Caco-2 (cell line): ENCODE results near the gene KRTAP5-9. TPM values are rescaled to one million over a fixed set of nuclear protein-coding genes. Genes with fewer than 3 reads are reported as not detected.

Source experiments
- BruUV-seq: library from RNA; stranded (reverse); fragments of 400-500 nt; replicated peaks from 2 replicates; lab custom pipeline; 2021; lab: Mats Ljungman, UMichigan
- CTCF ChIA-PET: fragments of 300-600 bp; sonication (Branson Sonifier 250); formaldehyde crosslinking; loops from one replicate; lab custom pipeline; 2022; ENCODE audit warnings: antibody characterized with exemption; lab: Charles Lee
- POLR2A ChIA-PET: fragments of 300-600 bp; sonication (Branson Sonifier 250); formaldehyde crosslinking; loops from one replicate; lab custom pipeline; 2022; ENCODE audit warnings: antibody characterized with exemption; lab: Charles Lee
- DNase-seq, 2 experiments: peaks; one replicate each; pipeline versions ENCODE4 v3.0.0 to v3.0.0-alpha.2; 2020 to 2022
- H3K27me3 ChIP-seq: replicated peaks from 2 replicates; pipeline ENCODE4 v1.6.0; 2011; ENCODE audit warnings: low read length; ENCODE audit not compliant: control insufficient read depth, insufficient read depth
- H3K36me3 ChIP-seq: 2 replicates; pipeline ENCODE4 v1.5.1; 2011; ENCODE audit warnings: low read length; ENCODE audit not compliant: control insufficient read depth, insufficient read depth
- H3K4me1 ChIP-seq: fragments of 250-450 bp; sonication (Bioruptor Pico); 2 replicates; pipeline ENCODE4 v1.5.1; 2020; ENCODE audit warnings: mild to moderate bottlenecking
- H3K4me3 ChIP-seq: 2 replicates; pipeline ENCODE4 v1.5.1; 2011; ENCODE audit warnings: low read depth, mild to moderate bottlenecking, control low read depth, low read length
- H3K9me3 ChIP-seq: fragments of 250-450 bp; sonication (Bioruptor Pico); 2 replicates; pipeline ENCODE4 v1.5.1; 2020; ENCODE audit warnings: mild to moderate bottlenecking, moderate library complexity
- H3K27ac Mint-ChIP-seq: one replicate; pipeline ENCODE4 v1.8.0; 2022; ENCODE audit warnings: mixed read lengths; ENCODE audit not compliant: unreplicated experiment
- H3K27me3 Mint-ChIP-seq: one replicate; pipeline ENCODE4 v1.8.0; 2022; ENCODE audit warnings: mixed read lengths; ENCODE audit not compliant: insufficient read depth, unreplicated experiment
- H3K36me3 Mint-ChIP-seq: one replicate; pipeline ENCODE4 v1.8.0; 2022; ENCODE audit warnings: mild to moderate bottlenecking, mixed read lengths; ENCODE audit not compliant: insufficient read depth, unreplicated experiment
- H3K4me1 Mint-ChIP-seq: one replicate; pipeline ENCODE4 v1.8.0; 2022; ENCODE audit warnings: low read depth, mixed read lengths; ENCODE audit not compliant: unreplicated experiment
- H3K4me3 Mint-ChIP-seq: one replicate; pipeline ENCODE4 v1.8.0; 2022; ENCODE audit warnings: mild to moderate bottlenecking, moderate library complexity, mixed read lengths; ENCODE audit not compliant: unreplicated experiment
- H3K9me3 Mint-ChIP-seq: one replicate; pipeline ENCODE4 v1.8.0; 2022; ENCODE audit warnings: mixed read lengths; ENCODE audit not compliant: unreplicated experiment
- intact Hi-C: fragments of 100-400 bp; cut with micrococcal nuclease; formaldehyde crosslinking; loops from one replicate; pipeline ENCODE4 v1.10.0; 2022; ENCODE audit not compliant: unreplicated experiment
- total RNA-seq: library from RNA; stranded (reverse); gene quantifications from 2 replicates; pipeline ENCODE4 v1.2.3, GENCODE V29; 2022
- TF ChIP-seq, protein P1 (sequence below), 2 experiments: fragments of 200-600 bp in 1 of 2; IDR thresholded peaks; 1 replicate in 1 of 2; 2 replicates in 1 of 2; pipeline versions ENCODE4 v1.5.1 to v1.8.0; 2011 to 2022; ENCODE audit warnings: antibody characterized with exemption in 1 of 2, control low read depth in 1 of 2, inconsistent platforms in 1 of 2, low read depth in 1 of 2, low read length in 1 of 2, mild to moderate bottlenecking in 1 of 2, moderate library complexity in 1 of 2; ENCODE audit not compliant: insufficient read depth in 1 of 2, severe bottlenecking in 1 of 2, unreplicated experiment in 1 of 2

Gene KRTAP5-9
- total RNA-seq, 1 experiment from 2014 or later = not detected

DNA sequence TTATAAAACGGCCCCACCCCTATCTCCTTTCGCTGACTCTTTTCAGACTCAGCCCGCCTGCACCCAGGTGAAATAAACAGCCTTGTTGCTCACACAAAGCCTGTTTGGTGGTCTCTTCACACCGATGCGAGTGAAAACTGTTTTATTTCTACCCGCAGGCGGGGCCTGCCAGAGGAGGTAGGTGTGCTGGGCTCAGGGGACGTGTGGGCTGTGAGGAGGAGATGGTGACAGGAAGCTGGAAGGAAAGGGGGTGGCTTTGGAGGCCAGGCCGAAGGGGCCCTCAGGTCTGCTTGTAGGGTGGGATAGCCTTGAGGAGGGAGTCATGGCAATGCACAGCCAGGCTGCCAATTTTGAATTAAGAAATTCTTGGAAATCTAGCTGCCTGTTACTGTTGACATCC, 42.4 kb upstream of the KRTAP5-9 start:
- DNase-seq = peak in 1 of 2 experiments; percentile 23
- POLR2A ChIA-PET = no interaction called here
- Histone ChIP-seq H3K9me3 (no peaks in the 10 kb centered on the region), H3K27me3 (no peaks in the 10 kb centered on the region), H3K4me1 (no peaks in the 10 kb centered on the region), H3K36me3 (peaks cover 1% of the 10 kb centered on the region; the same call in 1 of the 2 replicates), H3K4me3 (no peak overlapping the region)
- Mint-ChIP-seq H3K36me3 (peaks cover 2% of the 10 kb centered on the region), H3K27ac (no peak overlapping the region), H3K9me3 (peaks cover 12% of the 10 kb centered on the region), H3K27me3 (no peaks in the 10 kb centered on the region), H3K4me3 (no peak overlapping the region), H3K4me1 (no peaks in the 10 kb centered on the region)
- TF ChIP-seq, protein P1, sequence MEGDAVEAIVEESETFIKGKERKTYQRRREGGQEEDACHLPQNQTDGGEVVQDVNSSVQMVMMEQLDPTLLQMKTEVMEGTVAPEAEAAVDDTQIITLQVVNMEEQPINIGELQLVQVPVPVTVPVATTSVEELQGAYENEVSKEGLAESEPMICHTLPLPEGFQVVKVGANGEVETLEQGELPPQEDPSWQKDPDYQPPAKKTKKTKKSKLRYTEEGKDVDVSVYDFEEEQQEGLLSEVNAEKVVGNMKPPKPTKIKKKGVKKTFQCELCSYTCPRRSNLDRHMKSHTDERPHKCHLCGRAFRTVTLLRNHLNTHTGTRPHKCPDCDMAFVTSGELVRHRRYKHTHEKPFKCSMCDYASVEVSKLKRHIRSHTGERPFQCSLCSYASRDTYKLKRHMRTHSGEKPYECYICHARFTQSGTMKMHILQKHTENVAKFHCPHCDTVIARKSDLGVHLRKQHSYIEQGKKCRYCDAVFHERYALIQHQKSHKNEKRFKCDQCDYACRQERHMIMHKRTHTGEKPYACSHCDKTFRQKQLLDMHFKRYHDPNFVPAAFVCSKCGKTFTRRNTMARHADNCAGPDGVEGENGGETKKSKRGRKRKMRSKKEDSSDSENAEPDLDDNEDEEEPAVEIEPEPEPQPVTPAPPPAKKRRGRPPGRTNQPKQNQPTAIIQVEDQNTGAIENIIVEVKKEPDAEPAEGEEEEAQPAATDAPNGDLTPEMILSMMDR (IDR thresholded peaks at IDR 0.05; ENCODE audit: insufficient read depth in 1 of 2, low read depth in 1 of 2, low read length in 1 of 2, severe bottlenecking in 1 of 2, unreplicated experiment in 1 of 2) = no peak
- no TSS peak for BruUV-seq
- CTCF ChIA-PET = no interaction called here
- intact Hi-C loops = no loop called here

DNA sequence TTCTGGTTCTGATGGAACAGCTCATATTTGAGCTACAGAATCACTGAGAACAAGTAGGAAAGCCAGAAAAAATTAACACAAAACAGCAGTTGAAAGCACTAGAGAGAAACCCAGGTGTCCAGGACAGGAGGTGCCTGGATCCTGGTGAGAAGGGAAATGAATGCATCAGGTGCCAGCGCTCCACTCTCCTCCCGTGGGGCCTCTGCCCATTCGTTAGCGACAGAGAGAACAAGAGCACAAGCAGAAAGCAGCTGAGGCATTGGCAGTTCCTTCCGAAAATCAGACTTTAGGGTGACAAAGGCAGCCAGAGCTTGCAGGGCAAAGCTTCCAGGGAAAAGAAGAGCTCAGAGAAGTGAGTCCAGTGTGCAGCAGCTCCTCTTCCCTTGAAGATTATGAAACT, 41.1 kb upstream of the KRTAP5-9 start:
- Mint-ChIP-seq H3K36me3 (no peaks in the 10 kb centered on the region), H3K9me3 (peaks cover 16% of the 10 kb centered on the region), H3K4me1 (no peaks in the 10 kb centered on the region), H3K27ac (no peak overlapping the region), H3K4me3 (no peak overlapping the region), H3K27me3 (peaks cover under 1% of the 10 kb centered on the region)
- H3K9me3 ChIP-seq = no peaks in the 10 kb centered on the region
- no TSS peak for BruUV-seq
- TF ChIP-seq, protein P1 (IDR thresholded peaks at IDR 0.05; ENCODE audit: insufficient read depth in 1 of 2, low read depth in 1 of 2, low read length in 1 of 2, severe bottlenecking in 1 of 2, unreplicated experiment in 1 of 2) = no peak
- no peaks in the 10 kb centered on the region for H3K27me3 ChIP-seq
- DNase-seq = peak in 1 of 2 experiments; percentile 8
- H3K4me3 ChIP-seq = no peak overlapping the region
- ChIA-PET CTCF (interaction anchor here (0.6 to 0.9 kb wide), 2 partner anchors 54 to 293 kb away, joined by 3 read pairs; partner anchors contain the start of gene NADSYN1), POLR2A (no interaction called here)
- intact Hi-C loops = no loop called here
- H3K4me1 ChIP-seq = no peaks in the 10 kb centered on the region
- H3K36me3 ChIP-seq = peaks cover 1% of the 10 kb centered on the region; the same call in 1 of the 2 replicates

DNA sequence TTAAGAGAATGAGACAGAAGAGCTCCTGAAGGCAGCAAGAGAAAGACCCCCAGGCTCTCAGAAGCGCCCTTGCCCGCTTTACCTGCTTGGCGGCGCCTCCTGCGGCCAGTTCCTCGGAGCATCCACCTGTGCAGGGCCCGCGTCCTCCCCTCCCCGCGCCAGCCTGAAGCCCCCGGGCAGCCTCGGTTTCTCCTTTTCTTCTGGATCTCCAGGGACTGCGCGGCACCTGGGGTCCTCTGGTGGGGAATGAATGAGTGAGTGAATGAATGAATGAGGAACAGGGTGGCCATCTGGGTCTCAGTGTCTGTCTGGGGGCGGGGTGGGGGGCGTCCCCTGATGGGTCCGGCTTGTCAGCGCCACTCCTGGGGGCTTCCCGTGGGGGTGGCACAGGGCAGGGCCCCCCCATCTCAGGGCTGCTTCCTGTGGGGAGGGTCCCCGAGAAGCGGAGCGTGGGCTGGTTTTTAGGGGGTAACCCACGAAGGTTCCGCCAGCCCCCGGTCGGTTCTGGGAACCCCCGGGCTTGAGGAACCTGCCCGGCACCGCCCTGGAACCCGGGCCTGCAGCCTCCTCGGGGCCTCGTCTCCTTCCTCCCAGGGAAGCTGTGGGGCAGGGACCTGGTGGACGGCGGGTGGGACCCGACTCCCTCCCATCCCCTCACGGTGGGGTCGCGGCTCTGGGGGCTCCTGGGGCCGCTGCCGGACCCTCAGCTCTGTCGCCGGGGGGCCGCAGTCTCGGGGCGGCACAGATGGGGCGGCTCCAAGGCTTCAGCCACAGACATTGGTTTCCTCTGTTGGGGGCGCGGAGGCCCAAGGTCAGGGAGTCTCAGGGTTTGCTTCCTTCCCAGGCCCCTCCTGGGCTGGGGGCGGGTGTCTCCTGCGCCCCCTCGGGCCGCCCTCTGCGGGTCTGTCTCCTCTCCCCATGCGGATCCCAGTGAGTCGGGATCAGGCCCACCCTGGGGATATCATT, 29.4 kb upstream of the KRTAP5-9 start:
- no TSS peak for BruUV-seq
- Histone ChIP-seq H3K4me3 (no peak overlapping the region), H3K4me1 (no peaks in the 10 kb centered on the region), H3K9me3 (peaks cover 6% of the 10 kb centered on the region; the same call in 1 of the 2 replicates), H3K27me3 (no peaks in the 10 kb centered on the region), H3K36me3 (no peaks in the 10 kb centered on the region)
- no peak overlapping the region for H3K4me3 Mint-ChIP-seq
- TF ChIP-seq, protein P1 (IDR thresholded peaks at IDR 0.05; ENCODE audit: insufficient read depth in 1 of 2, low read depth in 1 of 2, low read length in 1 of 2, severe bottlenecking in 1 of 2, unreplicated experiment in 1 of 2) = no peak
- peaks cover 3% of the 10 kb centered on the region for H3K27me3 Mint-ChIP-seq
- CTCF ChIA-PET = no interaction called here
- H3K27ac Mint-ChIP-seq = no peak overlapping the region
- DNase-seq = peak in 1 of 2 experiments; percentile 34
- no peaks in the 10 kb centered on the region for H3K36me3 Mint-ChIP-seq
- H3K4me1 Mint-ChIP-seq = no peaks in the 10 kb centered on the region
- POLR2A ChIA-PET = no interaction called here
- H3K9me3 Mint-ChIP-seq = peaks cover 16% of the 10 kb centered on the region
- intact Hi-C loops = no loop called here
